ENCODE measurements around the gene RSKR.
"Not testable (repeated sequence)": the region's sequence is repeated elsewhere in the genome, so short reads cannot be mapped to it uniquely, and the experiment has no call there.

Gene RSKR

DNA sequence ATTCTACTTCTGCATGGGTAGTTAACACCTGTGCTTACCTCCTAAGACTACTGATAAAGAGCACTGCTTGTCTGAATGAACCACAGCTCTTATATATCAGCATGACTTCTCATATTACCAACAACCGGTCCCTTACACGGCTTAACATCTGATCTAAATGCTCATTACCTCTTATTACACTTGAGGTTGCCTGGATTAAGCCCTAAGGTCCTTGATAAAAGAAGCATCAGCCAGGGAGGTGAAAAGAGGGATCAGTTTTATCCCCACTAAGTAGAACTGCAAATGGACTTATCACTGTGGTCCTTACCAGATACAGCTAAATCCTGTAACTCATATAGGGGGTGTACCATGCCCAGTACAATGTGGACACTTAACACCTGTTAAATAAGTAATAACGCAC lies 8.2 kb upstream of the RSKR start:
- no peak for DNase-seq

DNA sequence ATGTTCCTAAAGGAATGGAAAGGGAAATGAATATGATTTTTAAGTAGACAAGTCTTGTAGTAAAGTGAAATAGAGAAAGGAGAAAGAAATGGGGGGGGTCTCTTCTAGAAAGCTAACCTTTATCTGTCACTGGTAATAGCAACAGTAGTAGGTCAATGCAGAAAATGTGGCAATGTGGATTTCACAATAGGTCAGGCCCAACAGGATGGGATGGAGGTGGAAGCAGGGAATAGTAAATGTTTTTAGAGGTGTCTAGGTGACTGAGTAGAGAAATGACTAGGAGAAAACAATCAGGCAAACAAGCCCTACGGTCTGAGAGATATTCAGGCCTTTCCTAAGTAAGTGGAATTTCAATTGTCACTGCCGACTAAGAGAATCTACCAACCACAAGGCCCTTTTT lies 6.0 kb upstream of the RSKR start:
- DNase-seq, result no peak

DNA sequence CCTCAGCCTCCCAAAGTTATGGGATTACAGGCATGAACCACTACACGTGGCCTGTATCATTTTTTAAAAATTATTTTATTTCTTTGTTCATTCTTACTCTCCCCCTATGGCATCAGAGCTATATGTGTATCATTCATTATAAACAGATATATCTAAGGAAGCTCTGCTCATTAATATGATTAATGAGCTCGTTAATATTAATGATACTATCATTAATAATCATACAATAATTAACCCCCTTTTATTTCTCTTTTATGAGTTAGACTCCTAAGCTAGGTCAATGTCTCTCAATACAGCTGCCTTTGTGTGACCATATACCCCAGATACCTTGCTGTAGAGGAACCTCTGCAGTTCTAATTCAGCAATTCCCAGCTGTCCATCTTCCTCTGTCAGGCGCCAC lies 4.5 kb upstream of the RSKR start:
- no peak for DNase-seq

DNA sequence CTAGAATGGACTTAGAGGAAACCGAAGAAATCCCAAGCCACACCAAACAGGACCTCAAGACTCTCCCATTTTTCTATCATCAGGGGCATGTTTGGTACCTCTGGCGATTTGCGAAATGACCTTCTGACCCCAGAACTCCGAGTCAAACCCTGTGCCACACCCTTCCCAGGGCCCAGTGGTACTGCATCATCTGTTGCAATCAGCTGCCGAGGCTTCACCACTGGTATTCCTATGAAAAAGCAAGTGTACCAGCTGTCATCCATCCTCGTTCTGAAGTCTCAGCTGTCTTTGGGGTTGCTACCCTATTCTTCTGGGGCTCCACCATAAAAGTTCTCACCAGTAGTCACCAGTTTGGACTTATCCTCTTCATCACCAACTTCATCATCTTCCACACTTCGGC lies 2.3 kb upstream of the RSKR start:
- no peak for DNase-seq

DNA sequence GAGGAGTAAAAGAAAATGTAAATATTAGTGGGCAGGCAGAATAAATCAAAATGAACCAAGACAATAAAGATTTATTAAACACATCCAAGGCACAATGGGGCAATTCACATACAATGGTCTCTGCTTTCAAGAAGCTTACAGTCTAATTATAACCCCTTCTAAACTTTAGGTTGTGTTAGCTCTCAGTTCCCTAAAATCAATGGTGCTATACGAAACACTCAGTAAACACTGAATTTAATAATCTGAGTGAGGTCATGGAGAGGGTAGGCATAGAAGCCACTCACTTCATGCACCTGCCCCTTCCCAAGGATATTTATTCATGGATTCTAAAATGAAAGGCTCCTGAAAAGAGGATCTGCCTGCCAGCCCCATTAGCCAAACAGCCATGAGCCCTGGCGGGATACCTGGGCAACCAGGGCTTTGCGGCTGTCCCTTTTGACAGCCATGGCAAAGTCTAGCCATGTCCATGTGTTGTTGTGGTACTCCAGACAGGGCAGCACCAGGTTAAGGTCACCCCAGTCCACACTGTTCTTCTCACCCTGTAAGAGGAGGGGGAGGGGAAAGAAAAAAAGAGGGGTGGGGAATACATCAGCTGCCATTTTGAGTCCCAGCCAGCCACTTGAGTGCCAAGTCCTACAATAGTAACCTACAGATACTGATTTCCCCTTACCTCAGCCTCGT lies 1.4 kb upstream of the RSKR start:
- no peak for DNase-seq

DNA sequence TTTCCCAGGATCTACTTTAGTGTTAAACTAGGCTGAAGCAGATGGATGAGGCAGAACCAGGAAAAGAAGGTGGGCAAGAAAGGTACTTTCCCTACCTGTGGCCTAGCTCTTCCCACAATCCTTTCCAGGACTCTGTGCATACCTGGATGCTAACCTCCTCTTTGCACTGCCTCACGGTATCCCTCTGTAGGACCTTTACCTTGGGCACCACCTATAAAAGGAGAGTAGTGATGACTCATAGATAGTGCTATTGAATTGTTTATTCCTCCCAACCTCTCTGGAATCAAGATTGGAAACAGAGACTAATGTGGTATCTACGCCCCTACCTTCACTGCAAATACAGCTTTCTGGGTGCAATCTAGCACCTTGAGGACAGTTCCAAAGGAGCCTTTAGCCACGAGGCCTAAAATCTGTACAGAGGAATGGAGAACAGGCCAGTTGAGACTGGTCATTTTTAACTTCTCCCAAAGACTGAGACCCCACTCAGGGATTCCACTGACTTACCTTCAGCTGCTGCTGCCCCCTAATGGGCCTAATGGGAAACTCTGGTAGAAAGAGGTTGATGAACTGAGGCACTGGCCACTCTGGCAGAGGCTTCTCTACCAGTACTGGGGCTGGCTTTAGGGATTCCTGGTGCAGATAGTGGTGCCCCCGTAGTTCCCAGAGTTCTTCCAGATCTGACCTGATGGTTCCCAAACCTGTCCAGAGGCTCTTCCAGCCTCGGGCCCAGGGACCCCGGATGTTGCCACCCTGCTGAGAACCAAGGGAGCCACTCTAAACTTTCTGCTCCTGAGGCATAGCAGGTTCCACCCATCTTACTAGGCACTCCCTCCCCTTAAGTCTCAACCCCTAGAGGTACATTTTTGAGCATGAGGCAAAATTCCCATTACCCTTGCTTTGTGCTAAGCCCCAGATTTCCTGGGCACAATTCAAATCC lies 781 bp downstream of the RSKR start:
- peak; percentile 28 for DNase-seq

DNA sequence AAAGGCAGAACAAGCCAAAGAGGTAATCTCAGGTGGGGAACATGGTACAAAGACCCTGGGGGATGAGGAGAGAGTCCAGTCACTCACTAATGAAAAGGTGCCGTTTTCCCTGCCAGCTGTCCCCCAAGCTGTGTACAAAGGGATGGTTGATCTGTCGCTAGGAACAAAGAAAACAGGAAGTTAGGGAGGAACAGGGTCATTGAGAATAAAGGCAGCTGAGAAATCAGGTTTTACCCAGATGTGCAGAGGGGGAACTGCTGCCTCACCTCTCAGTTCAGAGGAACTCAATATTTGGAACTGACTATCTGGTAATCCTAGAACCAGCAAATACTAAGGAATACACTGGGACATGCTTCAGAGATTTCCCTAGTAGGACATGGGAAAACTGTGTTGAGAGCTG lies 1.5 kb downstream of the RSKR start:
- DNase-seq, result no peak

DNA sequence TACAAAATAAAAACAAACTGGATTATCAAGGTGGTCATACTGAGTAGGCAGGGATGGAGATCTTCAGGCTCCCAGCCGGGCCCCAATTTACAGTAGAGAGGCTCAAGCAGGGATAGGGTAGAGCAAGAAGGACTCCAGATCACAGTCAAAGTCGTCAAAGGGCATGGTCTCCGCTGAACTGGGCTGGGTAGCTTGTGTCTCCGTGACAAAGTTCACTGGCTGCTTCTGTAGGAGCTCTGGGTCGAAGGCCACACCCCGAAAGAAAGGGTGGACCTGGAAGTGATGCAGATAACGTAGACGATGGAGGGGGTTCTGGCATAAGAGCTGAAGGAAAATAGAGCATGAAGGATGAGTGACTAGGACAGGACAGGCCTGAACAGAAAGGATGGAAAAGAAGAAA lies 3.6 kb downstream of the RSKR start:
- no peak for DNase-seq

DNA sequence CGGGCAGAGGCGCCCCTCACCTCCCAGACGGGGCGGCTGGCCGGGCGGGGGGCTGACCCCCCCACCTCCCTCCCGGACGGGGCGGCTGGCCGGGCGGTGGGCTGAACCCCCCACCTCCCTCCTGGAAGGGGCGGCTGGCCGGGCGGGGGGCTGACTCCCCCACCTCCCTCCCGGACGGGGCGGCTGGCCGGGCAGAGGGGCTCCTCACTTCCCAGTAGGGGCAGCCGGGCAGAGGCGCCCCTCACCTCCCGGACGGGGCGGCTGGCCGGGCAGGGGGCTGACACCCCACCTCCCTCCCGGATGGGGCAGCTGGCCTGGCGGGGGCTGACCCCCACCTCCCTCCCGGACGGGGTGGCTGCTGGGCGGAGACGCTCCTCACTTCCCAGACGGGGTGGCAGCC lies 10.0 kb downstream of the RSKR start:
- DNase-seq, result not testable (repeated sequence)

DNA sequence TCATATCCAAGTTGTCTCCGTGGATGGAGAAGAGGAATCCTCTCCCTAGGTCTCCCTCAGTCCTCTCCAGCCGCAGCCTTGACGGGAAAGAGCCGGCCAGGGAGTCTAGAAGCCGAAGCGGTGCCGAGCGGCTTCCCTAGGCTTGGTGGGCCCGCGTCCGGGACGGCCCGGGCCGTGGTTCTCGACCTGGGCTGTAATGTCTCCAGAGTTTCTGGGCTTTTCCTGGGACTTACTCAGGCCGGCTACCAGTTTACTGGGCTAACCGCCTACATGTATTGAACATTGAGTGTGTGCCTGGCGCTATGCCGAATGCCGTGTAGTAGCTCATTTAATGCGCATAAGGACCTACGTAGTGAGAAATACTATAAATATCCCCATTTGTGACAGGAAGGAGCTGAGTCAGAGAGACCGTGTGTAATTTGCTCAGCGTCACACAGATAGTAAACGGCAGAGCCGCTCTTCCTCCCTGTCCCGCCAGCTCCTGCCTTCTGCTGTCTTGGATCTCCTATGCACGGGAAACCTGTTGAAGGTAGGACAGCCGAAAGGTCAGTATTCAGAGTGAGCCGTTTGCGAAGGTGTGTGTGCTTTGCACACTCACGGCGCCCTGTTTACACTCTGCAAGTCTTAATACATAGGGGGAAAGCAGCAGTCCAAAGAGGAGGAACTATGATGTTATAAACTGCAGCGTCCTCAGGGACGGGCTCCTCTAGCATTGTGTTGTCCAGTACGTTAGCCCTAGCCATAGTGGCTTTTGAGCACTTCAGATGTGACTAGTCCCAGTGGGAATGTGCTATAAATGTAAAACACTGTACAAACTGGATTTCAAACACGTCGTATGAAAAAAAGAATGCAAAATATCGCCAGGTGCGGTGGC lies 14.4 kb downstream of the RSKR start:
- peak; percentile 91 for DNase-seq

DNA sequence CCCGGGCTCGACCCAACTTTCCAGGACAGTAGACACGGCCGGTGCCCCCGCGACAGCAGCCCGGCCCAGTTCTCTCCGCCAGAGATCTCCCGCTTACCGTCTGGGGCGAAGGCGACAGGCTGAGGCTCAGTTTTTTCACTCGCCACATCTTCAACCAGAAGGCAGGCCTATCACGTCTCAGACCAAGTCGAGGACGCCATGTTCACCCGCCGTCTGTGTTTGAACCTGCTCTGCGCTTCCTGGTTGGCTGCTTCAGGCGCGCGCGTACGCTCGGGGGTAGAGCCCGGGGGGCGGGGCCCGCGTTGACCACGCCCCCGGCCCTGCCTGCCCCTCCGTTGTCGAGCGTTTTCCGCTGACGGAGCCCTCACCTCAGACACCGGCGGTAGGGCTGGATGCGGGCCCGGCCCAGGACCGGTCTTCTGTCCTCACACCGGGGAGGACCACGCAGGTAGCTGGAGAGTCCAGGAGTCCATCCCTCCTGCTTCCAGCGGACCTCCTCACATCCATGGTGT lies 15.1 kb downstream of the RSKR start, which contains the start of gene SPAG5:
TSS of gene SPAG5 (minus strand) at position 227 of the 512 bp plus-strand sequence. CDS start at position 148, 79 bp downstream.
- peak; percentile 90 for DNase-seq

DNA sequence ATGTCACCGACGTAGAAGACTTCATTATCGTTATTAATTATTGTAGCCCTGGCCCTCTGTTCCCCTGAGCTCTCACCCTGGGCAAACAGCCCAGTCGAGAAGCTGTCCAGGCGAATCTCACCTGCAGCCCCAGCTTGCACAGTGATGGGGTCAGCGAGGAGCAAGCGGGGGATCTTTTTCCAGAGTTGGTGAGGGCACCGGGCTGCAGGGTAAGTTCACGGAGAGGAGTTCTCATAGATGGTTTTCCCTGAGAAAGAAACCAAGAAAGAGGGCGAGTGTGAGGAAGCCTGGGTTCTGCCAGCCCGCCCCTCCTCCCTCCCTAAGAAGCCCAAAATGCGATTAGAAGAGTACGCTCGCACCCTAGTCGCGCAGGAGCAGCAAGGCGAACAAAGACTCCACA lies 15.6 kb downstream of the RSKR start:
- no peak for DNase-seq

DNA sequence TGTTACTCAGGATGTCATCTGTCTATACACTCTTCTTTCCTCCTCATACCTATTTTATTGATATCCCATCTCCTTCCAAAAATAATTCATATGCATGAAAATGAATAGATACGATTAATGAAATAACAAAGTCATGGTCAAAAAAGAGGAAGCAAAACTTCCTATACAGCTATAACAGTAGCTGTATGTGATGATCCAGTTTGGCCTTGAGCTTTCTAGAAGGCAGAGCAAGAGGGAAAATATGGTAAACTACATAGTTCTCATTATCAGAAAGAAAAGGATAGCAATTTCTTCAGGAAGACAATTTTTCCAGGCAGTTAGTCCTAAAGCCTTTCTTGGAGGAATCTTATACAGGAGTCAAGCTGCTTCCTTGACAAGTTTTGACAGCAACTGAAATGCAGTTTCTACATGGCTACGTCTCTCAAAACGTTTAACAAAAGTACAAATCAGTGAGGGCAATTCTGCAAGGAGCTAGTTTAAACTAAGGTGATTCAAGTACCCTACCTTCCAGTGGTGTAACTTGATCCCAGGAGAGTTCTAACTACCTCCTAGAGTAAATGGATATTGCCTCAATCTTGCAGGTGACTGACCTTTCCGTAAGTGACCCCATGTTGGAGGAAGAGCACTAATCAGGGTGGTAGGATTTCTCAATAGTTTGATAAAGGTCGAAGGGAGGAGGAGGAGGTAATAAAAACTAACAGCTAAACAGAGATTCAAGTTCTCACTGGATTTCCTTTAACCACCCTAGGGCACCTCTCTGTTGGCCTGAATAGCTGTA lies 16.2 kb downstream of the RSKR start:
- no peak for DNase-seq

DNA sequence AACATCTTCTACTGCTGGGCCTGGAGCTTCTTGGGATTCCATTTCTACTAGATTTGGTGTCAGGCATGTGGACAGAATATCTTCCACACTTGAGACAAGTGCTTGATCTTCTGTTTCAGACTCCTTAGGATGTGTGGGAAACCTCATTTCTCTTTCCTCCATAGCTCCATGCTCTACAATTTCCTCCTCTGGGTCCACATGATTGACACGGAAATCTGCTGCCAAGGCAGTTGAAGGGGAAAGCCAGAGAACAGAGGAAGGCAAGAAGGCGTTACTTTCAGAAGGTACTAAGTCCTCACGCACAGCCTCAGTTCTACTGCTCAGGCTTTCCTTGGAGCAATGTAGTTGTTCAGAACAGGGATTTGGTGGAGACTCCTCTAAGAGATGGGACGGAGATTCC lies 21.7 kb downstream of the RSKR start:
- no peak for DNase-seq

DNA sequence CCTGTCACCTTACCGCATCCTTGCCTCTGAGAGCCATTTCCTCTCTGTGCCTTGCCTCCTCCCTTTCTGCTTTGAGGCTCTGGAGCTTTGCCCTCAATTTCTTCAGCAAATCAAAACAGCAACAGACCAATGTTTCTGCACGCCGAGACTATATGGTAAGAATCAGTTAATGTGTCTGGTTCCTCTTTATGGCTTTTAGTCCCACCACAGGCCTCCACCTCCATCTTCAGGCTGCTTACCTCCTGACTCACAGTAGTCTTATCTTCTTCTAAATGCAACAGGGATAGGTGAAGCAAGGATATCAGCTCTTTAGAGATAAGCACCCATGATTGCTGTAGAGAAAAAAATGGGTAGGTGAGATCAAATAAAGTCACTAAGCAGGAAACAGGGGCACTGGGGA lies 28.1 kb downstream of the RSKR start:
- DNase-seq, result no peak

DNA sequence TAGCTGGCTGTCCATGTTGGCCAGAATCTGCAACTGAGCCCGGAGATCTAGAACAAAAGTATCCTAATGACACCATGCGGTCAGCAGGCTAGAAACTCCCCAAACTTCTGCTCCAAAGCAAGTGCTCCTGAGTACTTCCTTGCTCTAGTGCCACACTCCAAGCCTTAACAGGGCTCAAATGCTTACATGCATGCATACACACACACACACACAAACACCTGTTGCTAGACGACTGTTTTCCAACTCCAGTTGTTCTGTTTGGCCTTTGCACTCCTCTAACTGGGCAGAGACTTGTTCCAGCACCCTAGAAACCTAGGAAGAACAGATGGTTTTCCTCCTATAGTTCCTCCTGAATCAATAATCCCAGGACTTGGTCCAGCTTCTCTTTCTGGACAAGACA lies 29.6 kb downstream of the RSKR start:
- no peak for DNase-seq

DNA sequence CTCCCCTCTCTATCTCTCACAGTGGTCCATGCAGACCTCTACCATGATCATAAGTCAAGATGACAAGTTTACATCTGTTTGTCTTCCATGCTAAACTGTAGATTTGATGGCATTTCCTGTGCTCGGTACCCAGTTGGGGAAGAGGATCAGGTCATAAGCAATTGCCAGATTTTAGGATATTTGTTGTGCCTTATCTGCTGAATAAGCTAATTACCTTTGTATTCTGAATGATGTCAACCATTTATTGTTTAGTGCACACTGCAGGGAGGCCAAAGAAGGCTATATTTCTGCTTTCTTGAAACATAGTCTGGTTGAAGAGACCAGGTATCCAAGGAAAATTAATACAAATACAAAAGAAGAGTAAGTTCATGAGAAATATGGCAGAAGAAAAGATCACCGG lies 31.5 kb downstream of the RSKR start:
- no peak for DNase-seq

DNA sequence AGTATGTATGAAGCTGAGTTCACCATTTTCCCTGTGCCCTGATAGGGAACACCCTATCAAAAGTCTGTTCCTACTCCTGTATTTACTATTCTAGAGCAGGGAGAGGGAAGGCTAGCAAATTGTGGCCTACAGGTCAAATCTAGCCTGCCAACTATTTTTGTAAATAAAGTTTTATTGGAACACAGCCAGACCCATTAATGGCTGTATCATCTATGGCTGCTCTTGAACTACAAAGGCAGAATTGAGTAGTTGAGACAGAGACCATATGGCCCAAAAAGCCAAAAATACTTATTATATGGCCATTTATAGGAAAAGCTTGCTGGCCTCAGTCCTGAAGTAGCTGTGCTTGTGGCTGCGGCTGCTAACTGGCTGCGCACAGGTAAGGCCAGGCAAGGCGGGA lies 33.0 kb downstream of the RSKR start:
- no peak for DNase-seq

DNA sequence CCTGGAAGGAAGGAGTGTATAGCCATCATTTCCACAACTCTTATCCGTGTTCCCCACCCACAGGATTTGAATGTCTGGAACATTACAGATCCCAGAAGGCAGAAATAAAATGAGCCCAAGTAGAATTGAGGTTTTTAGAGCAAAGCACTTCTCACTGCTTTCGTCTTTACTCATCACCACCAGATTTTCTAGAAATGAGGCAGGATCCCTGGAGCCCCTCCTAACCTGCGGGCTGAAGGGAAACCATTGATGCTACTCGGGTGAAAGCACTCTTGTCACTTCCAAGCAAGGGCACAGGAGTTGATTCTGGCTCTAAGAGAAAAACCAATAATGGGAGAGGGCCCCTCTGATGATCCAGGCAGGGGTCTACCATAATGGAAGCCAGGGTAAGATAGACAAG lies 34.5 kb downstream of the RSKR start:
- no peak for DNase-seq

DNA sequence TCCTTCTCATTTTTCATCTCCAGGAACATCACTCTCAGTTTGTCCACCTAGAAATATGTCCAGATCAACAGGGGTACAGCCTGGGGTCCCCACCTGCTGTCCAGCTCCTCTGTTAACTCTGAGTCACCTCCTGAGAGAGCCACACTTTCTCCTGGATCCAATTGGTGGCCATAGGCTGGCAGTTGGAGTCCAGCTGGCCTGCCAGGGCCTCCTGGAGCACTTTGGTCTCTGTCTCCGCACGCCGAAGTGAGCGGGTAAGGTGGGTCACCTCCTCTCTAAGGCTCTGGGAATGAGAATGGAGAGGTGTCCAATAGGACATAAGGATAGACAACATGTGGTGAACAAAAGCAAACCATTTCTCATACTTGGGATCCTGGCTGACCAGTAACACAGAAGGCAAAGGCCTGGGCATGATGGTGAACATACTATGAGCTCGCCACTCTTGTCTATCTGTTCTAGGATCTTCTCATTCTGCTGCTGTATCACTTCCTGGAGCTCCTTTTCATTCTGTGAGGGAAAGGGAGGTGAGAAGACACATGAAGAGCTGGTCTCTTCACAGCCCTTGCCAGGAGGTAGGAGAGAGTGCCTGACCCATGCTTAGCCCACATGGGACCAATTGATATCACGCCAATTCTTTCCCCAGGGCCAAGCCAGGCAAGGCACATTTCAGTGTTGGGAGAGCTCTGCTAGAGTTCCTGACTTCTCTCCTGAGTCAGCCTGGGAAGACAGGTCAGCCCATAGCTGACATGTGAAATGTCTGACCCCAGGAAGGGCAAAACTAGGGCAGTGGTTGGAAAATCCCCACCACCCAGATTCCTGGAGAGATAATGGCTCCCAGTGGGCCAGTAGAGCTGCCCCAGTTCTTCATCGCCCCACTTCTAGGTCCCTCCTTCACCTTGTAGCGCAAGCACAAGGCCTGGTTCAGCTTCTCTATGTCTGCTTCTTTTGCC lies 35.5 kb downstream of the RSKR start:
- no peak for DNase-seq

DNA sequence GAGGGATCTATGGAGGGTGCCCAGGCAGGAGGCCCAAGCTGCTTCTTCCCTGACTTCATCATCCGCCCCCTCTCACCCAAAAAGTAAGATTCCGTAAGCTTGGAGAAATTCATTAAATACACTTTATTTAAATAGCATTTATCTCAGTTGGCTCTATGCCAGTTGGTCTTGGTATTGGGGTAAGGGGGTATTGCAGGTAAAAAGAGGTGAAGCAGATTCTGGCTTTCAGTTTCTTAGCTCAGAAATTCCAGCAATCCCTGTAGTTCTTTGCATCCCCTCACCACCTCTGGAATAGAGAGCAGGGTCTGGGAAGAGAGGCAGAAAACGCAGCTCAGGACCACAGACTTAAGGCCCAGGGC lies 36.5 kb downstream of the RSKR start:
- no peak for DNase-seq

Measured in fibroblast of skin of right quadriceps (primary cell).